NT2/D1 (cell line): ENCODE measurements around the gene LRRC15.

ENCODE experiments used
- DNase-seq: peaks from one replicate; pipeline ENCODE4 v3.0.0-alpha.2; 2011; ENCODE audit warnings: low read depth, low spot score
- H3K27me3 ChIP-seq: 2 replicates; pipeline ENCODE4 v1.6.0; 2011; ENCODE audit warnings: mild to moderate bottlenecking; ENCODE audit not compliant: insufficient read length, insufficient read depth
- H3K36me3 ChIP-seq: 2 replicates; pipeline ENCODE4 v1.6.1; 2011; ENCODE audit warnings: mild to moderate bottlenecking, low read length, mixed read lengths; ENCODE audit not compliant: insufficient read depth, insufficient read length
- H3K4me1 ChIP-seq: 2 replicates; pipeline ENCODE4 v1.5.1; 2011; ENCODE audit not compliant: insufficient read depth, insufficient read length
- H3K4me3 ChIP-seq: 2 replicates; pipeline ENCODE4 v1.5.1; 2011; ENCODE audit warnings: low read depth; ENCODE audit not compliant: insufficient read length
- H3K9ac ChIP-seq: 2 replicates; pipeline ENCODE4 v1.6.0; 2011; ENCODE audit warnings: low read depth; ENCODE audit not compliant: insufficient read length
- H3K9me3 ChIP-seq: 2 replicates; pipeline ENCODE4 v1.5.1; 2011; ENCODE audit warnings: mild to moderate bottlenecking, low read length; ENCODE audit not compliant: insufficient read depth
- SUZ12 ChIP-seq: IDR thresholded peaks from 2 replicates; pipeline ENCODE4 v1.6.1; 2011; ENCODE audit not compliant: insufficient read length, insufficient read depth; ENCODE audit errors: extremely low read depth
- YY1 ChIP-seq: IDR thresholded peaks from 2 replicates; pipeline ENCODE4 v1.6.1; 2011; ENCODE audit not compliant: insufficient read length, insufficient read depth
- ZNF274 ChIP-seq: IDR thresholded peaks from 2 replicates; pipeline ENCODE4 v1.6.1; 2011; ENCODE audit warnings: mild to moderate bottlenecking, low read depth, low read length

LRRC15 gene

GRCh38 chr3:194326192-194326967 is 43.2 kb downstream of the LRRC15 start:
- TF ChIP-seq SUZ12 (no peak), YY1 (no peak), ZNF274 (no peak)
- peaks cover 9% of the 10 kb centered on the region for H3K4me1 ChIP-seq
- no peak overlapping the region for H3K4me3 ChIP-seq
- H3K27me3 ChIP-seq = no peaks in the 10 kb centered on the region
- H3K9me3 ChIP-seq = peaks cover 42% of the 10 kb centered on the region
- no peak for DNase-seq
- H3K36me3 ChIP-seq = no peaks in the 10 kb centered on the region
- H3K9ac ChIP-seq = no peak overlapping the region

GRCh38 chr3:194325424-194326153 is 44.0 kb downstream of the LRRC15 start:
- no peaks in the 10 kb centered on the region for H3K36me3 ChIP-seq
- TF ChIP-seq SUZ12 (no peak), YY1 (no peak), ZNF274 (no peak)
- H3K4me1 ChIP-seq = peaks cover 8% of the 10 kb centered on the region
- no peak overlapping the region for H3K9ac ChIP-seq
- no peaks in the 10 kb centered on the region for H3K27me3 ChIP-seq
- peaks cover 49% of the 10 kb centered on the region for H3K9me3 ChIP-seq
- no peak overlapping the region for H3K4me3 ChIP-seq
- no peak for DNase-seq

- Histone ChIP-seq H3K4me3 (no peak overlapping the region), H3K9ac (no peak overlapping the region), H3K9me3 (peaks cover 56% of the 10 kb centered on the region), H3K36me3 (no peaks in the 10 kb centered on the region), H3K27me3 (no peaks in the 10 kb centered on the region), H3K4me1 (peaks cover 6% of the 10 kb centered on the region)
- TF ChIP-seq YY1 = no peak
- no peak for TF ChIP-seq ZNF274
- TF ChIP-seq SUZ12 = no peak
- DNase-seq = no peak
Measured at GRCh38 chr3:194324823-194325327, 44.7 kb downstream of the LRRC15 start.

GRCh38 chr3:194323785-194324735 is 45.5 kb downstream of the LRRC15 start:
- Histone ChIP-seq H3K9ac (no peak overlapping the region), H3K4me3 (no peak overlapping the region), H3K27me3 (no peaks in the 10 kb centered on the region), H3K4me1 (peaks cover 6% of the 10 kb centered on the region), H3K9me3 (peaks cover 65% of the 10 kb centered on the region), H3K36me3 (no peaks in the 10 kb centered on the region)
- DNase-seq = no peak
- TF ChIP-seq YY1 (no peak), ZNF274 (no peak), SUZ12 (no peak)

- DNase-seq = no peak
- Histone ChIP-seq H3K36me3 (no peaks in the 10 kb centered on the region), H3K9ac (no peak overlapping the region), H3K9me3 (peaks cover 78% of the 10 kb centered on the region), H3K4me1 (peaks cover 2% of the 10 kb centered on the region), H3K4me3 (no peak overlapping the region), H3K27me3 (no peaks in the 10 kb centered on the region)
- TF ChIP-seq YY1 (no peak), SUZ12 (no peak), ZNF274 (no peak)
Measured at GRCh38 chr3:194322678-194323211, 46.8 kb downstream of the LRRC15 start.

GRCh38 chr3:194321693-194322640 is 47.6 kb downstream of the LRRC15 start:
- H3K9me3 ChIP-seq = peaks cover 78% of the 10 kb centered on the region
- H3K4me3 ChIP-seq = no peak overlapping the region
- no peak for DNase-seq
- H3K4me1 ChIP-seq = no peaks in the 10 kb centered on the region
- H3K9ac ChIP-seq = no peak overlapping the region
- TF ChIP-seq SUZ12 (no peak), ZNF274 (no peak), YY1 (no peak)
- H3K27me3 ChIP-seq = no peaks in the 10 kb centered on the region
- H3K36me3 ChIP-seq = no peaks in the 10 kb centered on the region
